Measurements from ENCODE around the gene ZSCAN16.
"Not testable (repeated sequence)": the region's sequence is repeated elsewhere in the genome, so short reads cannot be mapped to it uniquely, and the experiment has no call there.

The ZSCAN16 gene

DNA sequence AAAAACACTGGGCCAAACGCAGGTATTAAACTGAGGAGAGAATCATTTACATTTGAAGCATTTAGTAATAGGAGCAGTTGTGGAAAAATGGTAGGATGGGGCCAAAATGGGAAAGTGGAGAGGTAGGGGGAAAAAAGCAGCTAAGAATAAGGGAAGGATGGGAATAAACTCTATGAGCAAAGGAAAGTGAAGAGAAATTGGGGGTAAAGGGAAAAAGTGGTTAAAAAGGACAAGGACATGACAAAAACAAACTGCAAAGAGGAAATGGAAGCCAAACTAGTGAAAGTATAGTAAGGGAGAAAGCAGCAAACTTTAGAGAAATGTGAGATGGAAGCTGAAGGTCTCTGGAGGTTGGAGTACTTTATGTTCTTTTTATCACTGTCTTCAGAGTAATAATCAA lies 6.2 kb upstream of the ZSCAN16 start:
- no peaks in the 10 kb centered on the region for H3K27me3 ChIP-seq (ENCODE audit: insufficient read depth, low read depth, severe bottlenecking)
- no peak overlapping the region for H3K4me3 ChIP-seq (ENCODE audit: low read depth, low read length)
- peaks cover 53% of the 10 kb centered on the region for H3K36me3 ChIP-seq
- no peaks in the 10 kb centered on the region for H3K9me3 ChIP-seq (ENCODE audit: severe bottlenecking)
- no peak for DNase-seq
- TF ChIP-seq, protein P1, sequence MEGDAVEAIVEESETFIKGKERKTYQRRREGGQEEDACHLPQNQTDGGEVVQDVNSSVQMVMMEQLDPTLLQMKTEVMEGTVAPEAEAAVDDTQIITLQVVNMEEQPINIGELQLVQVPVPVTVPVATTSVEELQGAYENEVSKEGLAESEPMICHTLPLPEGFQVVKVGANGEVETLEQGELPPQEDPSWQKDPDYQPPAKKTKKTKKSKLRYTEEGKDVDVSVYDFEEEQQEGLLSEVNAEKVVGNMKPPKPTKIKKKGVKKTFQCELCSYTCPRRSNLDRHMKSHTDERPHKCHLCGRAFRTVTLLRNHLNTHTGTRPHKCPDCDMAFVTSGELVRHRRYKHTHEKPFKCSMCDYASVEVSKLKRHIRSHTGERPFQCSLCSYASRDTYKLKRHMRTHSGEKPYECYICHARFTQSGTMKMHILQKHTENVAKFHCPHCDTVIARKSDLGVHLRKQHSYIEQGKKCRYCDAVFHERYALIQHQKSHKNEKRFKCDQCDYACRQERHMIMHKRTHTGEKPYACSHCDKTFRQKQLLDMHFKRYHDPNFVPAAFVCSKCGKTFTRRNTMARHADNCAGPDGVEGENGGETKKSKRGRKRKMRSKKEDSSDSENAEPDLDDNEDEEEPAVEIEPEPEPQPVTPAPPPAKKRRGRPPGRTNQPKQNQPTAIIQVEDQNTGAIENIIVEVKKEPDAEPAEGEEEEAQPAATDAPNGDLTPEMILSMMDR (IDR thresholded peaks at IDR 0.05; ENCODE audit: low read depth, low read length) = no peak
- no peak overlapping the region for H3K27ac ChIP-seq

DNA sequence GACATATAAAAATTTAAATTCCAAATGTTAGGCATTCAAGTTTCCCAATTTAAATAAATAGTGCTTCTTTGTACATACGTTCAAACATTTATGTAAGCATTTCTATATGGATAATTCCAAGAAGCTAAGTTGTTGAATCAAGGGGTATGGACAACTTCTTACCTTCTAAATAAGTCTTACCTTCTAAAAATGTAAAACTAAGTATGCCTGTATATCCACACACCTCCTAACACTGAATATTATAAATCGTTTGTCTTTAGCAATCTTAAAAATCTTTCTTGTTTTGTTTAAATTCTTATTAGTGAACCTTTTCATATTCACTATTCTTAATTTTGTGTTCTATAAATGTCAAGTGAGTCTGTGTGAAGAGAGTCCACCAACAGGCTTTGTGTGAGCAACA lies 2.5 kb upstream of the ZSCAN16 start:
- H3K27ac ChIP-seq = no peak overlapping the region
- no peak overlapping the region for H3K4me3 ChIP-seq (ENCODE audit: low read depth, low read length)
- H3K36me3 ChIP-seq = peaks cover 55% of the 10 kb centered on the region
- no peaks in the 10 kb centered on the region for H3K27me3 ChIP-seq (ENCODE audit: insufficient read depth, low read depth, severe bottlenecking)
- TF ChIP-seq, protein P1 (IDR thresholded peaks at IDR 0.05; ENCODE audit: low read depth, low read length) = no peak
- no peaks in the 10 kb centered on the region for H3K9me3 ChIP-seq (ENCODE audit: severe bottlenecking)
- no peak for DNase-seq

DNA sequence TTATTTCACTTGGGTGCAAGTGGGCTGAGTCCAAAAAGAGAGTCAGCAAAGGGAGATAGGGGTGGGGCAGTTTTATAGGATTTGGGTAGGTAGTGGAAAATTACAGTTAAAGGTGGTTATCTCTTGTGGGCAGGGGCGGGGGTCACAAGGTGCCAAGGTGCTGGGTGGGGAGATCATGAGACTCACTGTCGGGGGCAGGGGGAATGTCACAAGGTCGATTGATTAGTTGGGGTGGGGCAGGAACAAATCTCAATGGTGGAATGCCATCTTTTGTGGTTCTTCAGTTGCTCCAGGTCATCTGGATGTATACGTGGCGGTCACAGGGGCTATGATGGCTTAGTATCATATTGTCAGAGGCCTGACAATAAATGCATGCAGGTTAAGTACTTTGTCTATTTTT lies 2.1 kb upstream of the ZSCAN16 start:
- not testable (repeated sequence) for H3K4me3 ChIP-seq (ENCODE audit: low read depth, low read length); DNase-seq; H3K9me3 ChIP-seq (ENCODE audit: severe bottlenecking); H3K27me3 ChIP-seq (ENCODE audit: insufficient read depth, low read depth, severe bottlenecking); H3K27ac ChIP-seq
- peaks cover 56% of the 10 kb centered on the region for H3K36me3 ChIP-seq

DNA sequence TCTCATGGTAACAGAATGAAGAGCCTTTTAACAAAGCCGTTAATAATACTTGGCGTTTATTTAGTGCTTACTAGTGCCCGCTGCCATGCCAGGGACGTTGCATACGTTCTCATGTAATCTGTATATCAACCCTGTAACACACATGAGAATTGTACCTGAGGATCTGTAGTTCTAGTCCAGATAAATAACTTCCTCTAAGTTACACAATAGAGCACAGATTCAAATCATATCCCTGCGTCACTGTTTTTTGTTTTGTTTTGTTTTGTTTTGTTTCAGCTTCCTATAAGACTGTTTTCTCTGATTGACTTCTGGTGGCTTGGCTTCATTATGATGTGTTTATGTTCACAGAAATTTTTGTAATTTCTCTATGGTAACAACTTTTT lies 553 bp downstream of the ZSCAN16 start:
- Histone ChIP-seq H3K27me3 (ENCODE audit: insufficient read depth, low read depth, severe bottlenecking) (no peaks in the 10 kb centered on the region), H3K4me3 (ENCODE audit: low read depth, low read length) (peak overlapping the region; percentile 75), H3K9me3 (ENCODE audit: severe bottlenecking) (no peaks in the 10 kb centered on the region), H3K36me3 (peaks cover 69% of the 10 kb centered on the region), H3K27ac (peak overlapping the region; percentile 67)
- no peak for DNase-seq
- TF ChIP-seq, protein P1 (IDR thresholded peaks at IDR 0.05; ENCODE audit: low read depth, low read length) = no peak

DNA sequence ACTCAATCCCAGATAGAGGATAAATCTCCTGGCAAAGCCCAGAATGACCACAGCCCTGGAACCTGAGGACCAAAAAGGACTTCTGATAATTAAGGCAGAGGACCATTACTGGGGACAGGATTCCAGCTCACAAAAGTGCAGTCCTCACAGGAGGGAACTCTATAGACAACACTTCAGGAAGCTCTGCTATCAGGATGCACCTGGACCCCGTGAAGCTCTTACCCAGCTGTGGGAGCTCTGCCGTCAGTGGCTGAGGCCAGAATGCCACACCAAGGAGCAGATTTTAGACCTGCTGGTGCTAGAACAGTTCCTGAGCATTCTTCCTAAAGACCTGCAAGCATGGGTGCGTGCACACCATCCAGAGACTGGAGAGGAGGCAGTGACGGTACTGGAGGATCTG lies 992 bp downstream of the ZSCAN16 start:
- DNase-seq = no peak

GRCh38 chr6:28134015-28134414 lies 9.6 kb downstream of the ZSCAN16 start:
- Histone ChIP-seq H3K27me3 (ENCODE audit: insufficient read depth, low read depth, severe bottlenecking) (no peaks in the 10 kb centered on the region), H3K27ac (no peak overlapping the region), H3K36me3 (peaks cover 48% of the 10 kb centered on the region), H3K4me3 (ENCODE audit: low read depth, low read length) (no peak overlapping the region), H3K9me3 (ENCODE audit: severe bottlenecking) (no peaks in the 10 kb centered on the region)
- TF ChIP-seq, protein P1 (IDR thresholded peaks at IDR 0.05; ENCODE audit: low read depth, low read length) = peak; percentile 74
- peak; percentile 65 for DNase-seq

More for the DNA sequence above, 992 bp downstream of the ZSCAN16 start:
- Histone ChIP-seq H3K27me3 (ENCODE audit: insufficient read depth, low read depth, severe bottlenecking) (no peaks in the 10 kb centered on the region), H3K36me3 (peaks cover 69% of the 10 kb centered on the region), H3K27ac (no peak overlapping the region), H3K9me3 (ENCODE audit: severe bottlenecking) (no peaks in the 10 kb centered on the region), H3K4me3 (ENCODE audit: low read depth, low read length) (no peak overlapping the region)
- TF ChIP-seq, protein P1 (IDR thresholded peaks at IDR 0.05; ENCODE audit: low read depth, low read length) = no peak

Measured in WERI-Rb-1 (cell line).